HL-60 (cell line): ENCODE data around the gene MORN5.

Experiments
- DNase-seq, 2 experiments: peaks; one replicate each; pipeline ENCODE4 v3.0.0-alpha.2; 2010 to 2020; ENCODE audit warnings: low read depth in 1 of 2, low spot score in 1 of 2
- H3K27ac ChIP-seq: fragments of 250-450 bp; sonication (Bioruptor Pico); replicated peaks from 2 replicates; pipeline ENCODE4 v1.5.1; 2020; ENCODE audit warnings: mild to moderate bottlenecking, moderate library complexity
- H3K27me3 ChIP-seq: fragments of 250-450 bp; sonication (Bioruptor Pico); 2 replicates; pipeline ENCODE4 v1.5.1; 2021; ENCODE audit warnings: mild to moderate bottlenecking, moderate library complexity; ENCODE audit not compliant: insufficient read depth, poor library complexity, severe bottlenecking
- H3K4me3 ChIP-seq: replicated peaks from 2 replicates; pipeline ENCODE4 v1.5.1; 2011; ENCODE audit warnings: mild to moderate bottlenecking, control low read depth, low read length; ENCODE audit not compliant: insufficient read depth
- CTCF ChIP-seq: IDR thresholded peaks from one replicate; pipeline ENCODE4 v1.5.1; 2011; ENCODE audit warnings: low read length, control low read depth, inconsistent platforms; ENCODE audit not compliant: insufficient read depth
- GABPA ChIP-seq: IDR thresholded peaks from 2 replicates; pipeline ENCODE4 v1.6.1; 2012; ENCODE audit warnings: low read depth
- POLR2AphosphoS5 ChIP-seq: IDR thresholded peaks from 2 replicates; pipeline ENCODE4 v1.6.1; 2012; ENCODE audit warnings: low read depth
- REST ChIP-seq: IDR thresholded peaks from 2 replicates; pipeline ENCODE4 v1.6.1; 2012; ENCODE audit warnings: low read depth; ENCODE audit not compliant: insufficient replicate concordance
- SPI1 ChIP-seq: IDR thresholded peaks from 2 replicates; pipeline ENCODE4 v1.6.1; 2012; ENCODE audit warnings: low read depth, mild to moderate bottlenecking, borderline replicate concordance

The MORN5 gene

GRCh38 chr9:122124528-122124927 lies 35.2 kb upstream of the MORN5 start:
- TF ChIP-seq REST = no peak
- no peak for TF ChIP-seq CTCF
- TF ChIP-seq POLR2AphosphoS5 = no peak
- TF ChIP-seq GABPA = no peak
- no peak for TF ChIP-seq SPI1
- no peak overlapping the region for H3K27ac ChIP-seq
- peaks cover 17% of the 10 kb centered on the region for H3K27me3 ChIP-seq
- no peak for DNase-seq
- no peak overlapping the region for H3K4me3 ChIP-seq

- no peak overlapping the region for H3K27ac ChIP-seq
- no peak for TF ChIP-seq REST
- TF ChIP-seq CTCF = peak; percentile 81
- H3K4me3 ChIP-seq = no peak overlapping the region
- peaks cover 17% of the 10 kb centered on the region for H3K27me3 ChIP-seq
- DNase-seq = peak; percentile 29 to 70
These were observed 34.6 kb upstream of the MORN5 start for GRCh38 chr9:122125158-122125508.

GRCh38 chr9:122125509-122126330 lies 34.0 kb upstream of the MORN5 start:
- TF ChIP-seq SPI1 (no peak), CTCF (no peak), GABPA (no peak), REST (no peak), POLR2AphosphoS5 (no peak)
- no peak overlapping the region for H3K27ac ChIP-seq
- H3K27me3 ChIP-seq = peaks cover 17% of the 10 kb centered on the region
- H3K4me3 ChIP-seq = no peak overlapping the region
- no peak for DNase-seq
